Sciatic nerve (tissue), 2 donors: ENCODE measurements around the gene SPDYC. TPM values are rescaled to one million over a fixed set of nuclear protein-coding genes. Genes with fewer than 3 reads are reported as not detected.
"Not testable (repeated sequence)": the region's sequence is repeated elsewhere in the genome, so short reads cannot be mapped to it uniquely, and the experiment has no call there.

Source experiments
- ATAC-seq: fragments of 200-7000 bp; cut with Tn5 transposase; one replicate; pipeline ENCODE4 v1.9.1; 2020; ENCODE audit warnings: mild to moderate bottlenecking, moderate library complexity
- DNase-seq: peaks from one replicate; pipeline ENCODE4 v3.0.0-alpha.2; 2020; ENCODE audit warnings: low spot score
- intact Hi-C: fragments of 100-400 bp; cut with DNase I; formaldehyde crosslinking; loops from one replicate; pipeline ENCODE4 v1.14.2; 2022
- total RNA-seq: library from RNA; stranded (reverse); fragmentation: NEBNext Ultra II Directional; extraction: Animal tissue kit (Norgen Biotek cat#: 25700); gene quantifications from one replicate; pipeline ENCODE4 v1.2.1, GENCODE V29; 2021
- donor health status: DM: no; HTN: no; CAD: no.
- donor health status: DM: no; HTN: no; CAD: no.

SPDYC gene
- total RNA-seq, 1 donor from 2014 or later = not detected

- ATAC-seq (no peak), DNase-seq (no peak)
- intact Hi-C loops = no loop called here
Observed at GRCh38 chr11:65160643-65161042, 9.4 kb upstream of the SPDYC start.

- DNase-seq = peak; percentile 7
- intact Hi-C loops = no loop called here
- ATAC-seq = no peak
Observed at GRCh38 chr11:65163684-65164083, 6.3 kb upstream of the SPDYC start.

- ATAC-seq (peak; percentile 82), DNase-seq (peak; percentile 56)
- intact Hi-C loops = no loop called here
Observed at GRCh38 chr11:65165410-65166317, 4.4 kb upstream of the SPDYC start.

- intact Hi-C loops = no loop called here
- no peak for DNase-seq
- no peak for ATAC-seq
Observed at GRCh38 chr11:65166893-65167292, 3.1 kb upstream of the SPDYC start.

GRCh38 chr11:65167656-65168055, 2.4 kb upstream of the SPDYC start:
- intact Hi-C loops = no loop called here
- ATAC-seq (no peak), DNase-seq (peak; percentile 10)

GRCh38 chr11:65169164-65169641, 830 bp upstream of the SPDYC start:
- peak; percentile 25 for DNase-seq
- ATAC-seq = no peak
- intact Hi-C loops = no loop called here

GRCh38 chr11:65172600-65172999, 2.6 kb downstream of the SPDYC start:
- no peak for ATAC-seq
- intact Hi-C loops = no loop called here
- peak; percentile 43 for DNase-seq

GRCh38 chr11:65174571-65175010, 4.6 kb downstream of the SPDYC start:
- intact Hi-C loops, ATAC-seq: not testable (repeated sequence)
- peak; percentile 18 for DNase-seq

- intact Hi-C loops = no loop called here
- DNase-seq (peak; percentile 72), ATAC-seq (peak; percentile 63)
Observed at GRCh38 chr11:65180877-65181568, 11.0 kb downstream of the SPDYC start.

GRCh38 chr11:65181569-65182257, 11.7 kb downstream of the SPDYC start, which contains the start of gene CAPN1:
TSS of gene CAPN1 (plus strand) at chr11:65181928. CDS start at chr11:65182702, 774 bp downstream.
- peak; percentile 83 for DNase-seq

GRCh38 chr11:65182258-65183170, 12.5 kb downstream of the SPDYC start:
- peak; percentile 72 for DNase-seq
- ATAC-seq = peak; percentile 49
- intact Hi-C loops = no loop called here

More at GRCh38 chr11:65181569-65182257, 11.7 kb downstream of the SPDYC start, which contains the start of gene CAPN1:
- peak; percentile 80 for ATAC-seq
- intact Hi-C loops = no loop called here

- ATAC-seq (no peak), DNase-seq (peak; percentile 64)
- intact Hi-C loops = no loop called here
Observed at GRCh38 chr11:65183201-65183891, 13.3 kb downstream of the SPDYC start.

GRCh38 chr11:65184146-65184545, 14.1 kb downstream of the SPDYC start:
- intact Hi-C loops = no loop called here
- no peak for ATAC-seq

GRCh38 chr11:65185171-65185570, 15.1 kb downstream of the SPDYC start:
- DNase-seq = peak; percentile 26
- intact Hi-C loops = no loop called here
- no peak for ATAC-seq

More at GRCh38 chr11:65184146-65184545, 14.1 kb downstream of the SPDYC start:
- peak; percentile 58 for DNase-seq

GRCh38 chr11:65185869-65186341, 15.9 kb downstream of the SPDYC start:
- ATAC-seq = no peak
- peak; percentile 58 for DNase-seq
- intact Hi-C loops = no loop called here

GRCh38 chr11:65186701-65187100, 16.7 kb downstream of the SPDYC start:
- no peak for ATAC-seq
- peak; percentile 52 for DNase-seq
- intact Hi-C loops = no loop called here

GRCh38 chr11:65187146-65187675, 17.2 kb downstream of the SPDYC start:
- intact Hi-C loops = no loop called here
- ATAC-seq (no peak), DNase-seq (no peak)
